HepG2 (cell line): ENCODE results near the gene ANKK1. TPM values are rescaled to one million over a fixed set of nuclear protein-coding genes. Genes with fewer than 3 reads are reported as not detected.

Experiments used
- ATAC-seq: fragments of 200-7000 bp; cut with Tn5 transposase; 3 replicates; pipeline ENCODE4 v1.9.1; 2020; ENCODE audit warnings: mild to moderate bottlenecking, moderate library complexity
- BruUV-seq: library from RNA; stranded (reverse); fragments of 400-500 nt; replicated peaks from 2 replicates; lab custom pipeline; 2021; lab: Mats Ljungman, UMichigan
- CTCF ChIA-PET: fragments of 300-600 bp; formaldehyde crosslinking; extraction: SDS; loops from one replicate; lab custom pipeline; 2021; ENCODE audit warnings: low total read pairs, inconsistent platforms, low intra/inter-chr PET ratio; lab: Yijun Ruan, JAX
- POLR2A ChIA-PET: fragments of 350-600 bp; sonication (Branson Sonifier 250); formaldehyde crosslinking; loops from one replicate; lab custom pipeline; 2020; ENCODE audit warnings: antibody characterized with exemption, inconsistent platforms; lab: Yijun Ruan, JAX
- DNase-seq: peaks from one replicate; pipeline ENCODE4 v3.0.0-alpha.2; 2015; ENCODE audit warnings: low spot score
- FAIRE-seq: peaks from 3 replicates; lab custom pipeline; 2011; peaks lifted over from hg19 to GRCh38; lab: Jason Lieb, UNC
- H2AFZ ChIP-seq: one replicate; pipeline ENCODE4 v1.6.1; 2011; ENCODE audit warnings: low read length, inconsistent platforms
- H3K27ac ChIP-seq: fragments of 300-600 bp; 3 replicates; pipeline ENCODE4 v1.8.0; 2011; ENCODE audit warnings: mixed run types, mild to moderate bottlenecking, mixed read lengths, low read length, inconsistent platforms; ENCODE audit not compliant: insufficient read depth; ENCODE audit errors: extremely low read length
- H3K27me3 ChIP-seq, 2 experiments: fragments of 200-600 bp in 1 of 2; 2 replicates in 1 of 2; 3 replicates in 1 of 2; pipeline versions ENCODE4 v1.6.0 to v1.8.0; 2011; ENCODE audit warnings: low read length in 2 of 2, mild to moderate bottlenecking in 2 of 2, moderate library complexity in 2 of 2, inconsistent platforms in 1 of 2; ENCODE audit not compliant: insufficient read depth in 2 of 2, control insufficient read depth in 1 of 2
- H3K36me3 ChIP-seq, 2 experiments: fragments of 200-600 bp in 1 of 2; replicated peaks in 1 of 2; 2 replicates in 1 of 2; 3 replicates in 1 of 2; pipeline versions ENCODE4 v1.5.1 to v1.8.0; 2011; ENCODE audit warnings: low read length in 2 of 2, inconsistent platforms in 1 of 2; ENCODE audit not compliant: insufficient read depth in 2 of 2, control insufficient read depth in 1 of 2
- H3K4me1 ChIP-seq: 2 replicates; pipeline ENCODE4 v1.5.1; 2012; ENCODE audit warnings: low read length, inconsistent platforms; ENCODE audit not compliant: insufficient read depth
- H3K4me2 ChIP-seq: 2 replicates; pipeline ENCODE4 v1.6.0; 2011; ENCODE audit warnings: low read depth, low read length, inconsistent platforms
- H3K4me3 ChIP-seq, 3 experiments: fragments of 200-600 bp in 1 of 3; sonication (generic), shearing (Covaris generic) in 1 of 3; replicated peaks in 1 of 3; 2 replicates each; pipeline ENCODE4 v1.5.1; 2011 to 2016; ENCODE audit warnings: low read length in 3 of 3, inconsistent platforms in 2 of 3, low read depth in 2 of 3, mild to moderate bottlenecking in 2 of 3, control low read depth in 1 of 3, mixed read lengths in 1 of 3; ENCODE audit not compliant: insufficient read depth in 1 of 3
- H3K79me2 ChIP-seq: one replicate; pipeline ENCODE4 v1.6.1; 2011; ENCODE audit warnings: low read length, inconsistent platforms; ENCODE audit not compliant: insufficient read depth
- H3K9ac ChIP-seq: 2 replicates; pipeline ENCODE4 v1.6.0; 2011; ENCODE audit warnings: mild to moderate bottlenecking, low read depth, low read length, inconsistent platforms; ENCODE audit not compliant: insufficient read depth
- H3K9me3 ChIP-seq: 2 replicates; pipeline ENCODE4 v1.5.1; 2012; ENCODE audit warnings: mild to moderate bottlenecking, low read length
- H4K20me1 ChIP-seq: 2 replicates; pipeline ENCODE4 v1.6.0; 2011; ENCODE audit warnings: inconsistent platforms, mild to moderate bottlenecking, low read length, moderate library complexity; ENCODE audit not compliant: insufficient read depth
- CBX1 ChIP-seq: IDR thresholded peaks from one replicate; pipeline ENCODE4 v1.6.1; 2016; ENCODE audit warnings: antibody characterized with exemption, low read depth
- DNMT1 ChIP-seq: sonication (generic); formaldehyde crosslinking; IDR thresholded peaks from 2 replicates; pipeline ENCODE4 v1.5.1; 2020; ENCODE audit warnings: mild to moderate bottlenecking, missing genetic modification reagents
- JUNB ChIP-seq: sonication (generic); formaldehyde crosslinking; IDR thresholded peaks from 2 replicates; pipeline ENCODE4 v1.8.0; 2022; ENCODE audit warnings: missing genetic modification reagents, mild to moderate bottlenecking, borderline replicate concordance
- PAXIP1 ChIP-seq: sonication (generic); formaldehyde crosslinking; conservative IDR thresholded peaks from 2 replicates; pipeline ENCODE4 v1.4.0; 2020; ENCODE audit warnings: mild to moderate bottlenecking, missing genetic modification reagents, moderate library complexity
- SAFB2 ChIP-seq: sonication (generic); formaldehyde crosslinking; IDR thresholded peaks from 2 replicates; pipeline ENCODE4 v1.5.1; 2020; ENCODE audit warnings: missing genetic modification reagents, low read depth, mild to moderate bottlenecking, borderline replicate concordance
- SIN3B ChIP-seq: fragments of 150-350 bp; IDR thresholded peaks from 2 replicates; pipeline ENCODE4 v1.6.1; 2014; ENCODE audit warnings: low read length
- TMF1 ChIP-seq: sonication (generic); formaldehyde crosslinking; IDR thresholded peaks from 2 replicates; pipeline ENCODE4 v1.8.1; 2022; ENCODE audit warnings: low read depth, missing genetic modification reagents
- ZBTB7B ChIP-seq: sonication (generic); formaldehyde crosslinking; IDR thresholded peaks from 2 replicates; pipeline ENCODE4 v1.4.0; 2020; ENCODE audit warnings: missing genetic modification reagents
- ZNF225 ChIP-seq: sonication (generic); formaldehyde crosslinking; IDR thresholded peaks from 2 replicates; pipeline ENCODE4 v1.4.0; 2020; ENCODE audit warnings: mild to moderate bottlenecking, missing genetic modification reagents
- ZNF280D ChIP-seq: sonication (generic); formaldehyde crosslinking; IDR thresholded peaks from 2 replicates; pipeline ENCODE4 v1.5.1; 2020; ENCODE audit warnings: mild to moderate bottlenecking, missing genetic modification reagents
- WGBS: methylation state at CpG from one replicate; pipeline ENCODE4 v1.1.6; 2017; ENCODE audit warnings: low lambda C conversion rate; 5-methylcytosine and 5-hydroxymethylcytosine counted together
- in situ Hi-C: cut with HindIII; loops from 2 replicates; pipeline ENCODE4 v1.10.0; 2017; ENCODE audit warnings: low pct_unique_long_range_greater_than_20kb; ENCODE audit not compliant: extremely low pct_ligation_motif_present
- intact Hi-C: fragments of 100-400 bp; cut with micrococcal nuclease; formaldehyde crosslinking; loops from one replicate; pipeline ENCODE4 v1.10.0; 2022; ENCODE audit not compliant: unreplicated experiment
- polyA plus RNA-seq, 8 experiments: library from polyadenylated mRNA; depleted of rRNA in 3 of 8; stranded (reverse) in 7 of 8; unstranded in 1 of 8; fragments of >200 nt; fragmentation: Illumina TruSeq in 4 of 8; extraction: Trizol in 4 of 8; gene quantifications; 2 replicates each; pipeline versions ENCODE4 v1.2.1 to v1.2.3, GENCODE V29; 2011 to 2016; ENCODE audit warnings: low read depth in 4 of 8, missing spikeins in 1 of 8, mixed read lengths in 1 of 8; ENCODE audit not compliant: insufficient read depth in 1 of 8
- total RNA-seq, 5 experiments: library from RNA; depleted of rRNA; stranded (reverse); fragments of >200 nt; fragmentation: Illumina TruSeq; extraction: Trizol; gene quantifications; 2 replicates each; pipeline ENCODE4 v1.2.3, GENCODE V29; 2016; ENCODE audit warnings: low read depth in 1 of 5
- TF ChIP-seq, protein P1 (sequence below): sonication (generic); formaldehyde crosslinking; IDR thresholded peaks from 2 replicates; pipeline ENCODE4 v1.4.0; 2020; ENCODE audit warnings: mild to moderate bottlenecking, missing genetic modification reagents

ANKK1 gene
- total and polyA plus RNA-seq, 2 of the 13 experiments (the other 11 are each of a cell fraction or from before 2014, with no cell fraction given): 0.04 to 0.22 TPM

DNA sequence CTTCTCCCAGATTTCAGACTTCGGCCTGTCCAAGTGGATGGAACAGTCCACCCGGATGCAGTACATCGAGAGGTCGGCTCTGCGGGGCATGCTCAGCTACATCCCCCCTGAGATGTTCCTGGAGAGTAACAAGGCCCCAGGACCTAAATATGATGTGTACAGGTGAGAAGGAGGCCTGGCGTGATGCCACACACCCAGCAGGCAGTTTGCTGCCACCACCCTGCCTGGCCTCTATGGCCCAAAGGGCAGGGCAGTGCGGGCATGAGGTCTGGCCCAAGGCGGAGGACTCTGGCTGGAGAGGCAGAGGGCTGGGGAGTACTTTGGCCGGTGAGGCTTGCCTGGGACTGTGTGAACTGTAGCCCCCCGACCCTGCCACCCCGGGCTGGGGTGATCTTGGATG is 7.3 kb downstream of the ANKK1 start (continued):
- no peak for TF ChIP-seq DNMT1
- TF ChIP-seq TMF1 (CRISPR knock-in tag): no peak
- TF ChIP-seq JUNB (CRISPR knock-in tag): no peak

DNA sequence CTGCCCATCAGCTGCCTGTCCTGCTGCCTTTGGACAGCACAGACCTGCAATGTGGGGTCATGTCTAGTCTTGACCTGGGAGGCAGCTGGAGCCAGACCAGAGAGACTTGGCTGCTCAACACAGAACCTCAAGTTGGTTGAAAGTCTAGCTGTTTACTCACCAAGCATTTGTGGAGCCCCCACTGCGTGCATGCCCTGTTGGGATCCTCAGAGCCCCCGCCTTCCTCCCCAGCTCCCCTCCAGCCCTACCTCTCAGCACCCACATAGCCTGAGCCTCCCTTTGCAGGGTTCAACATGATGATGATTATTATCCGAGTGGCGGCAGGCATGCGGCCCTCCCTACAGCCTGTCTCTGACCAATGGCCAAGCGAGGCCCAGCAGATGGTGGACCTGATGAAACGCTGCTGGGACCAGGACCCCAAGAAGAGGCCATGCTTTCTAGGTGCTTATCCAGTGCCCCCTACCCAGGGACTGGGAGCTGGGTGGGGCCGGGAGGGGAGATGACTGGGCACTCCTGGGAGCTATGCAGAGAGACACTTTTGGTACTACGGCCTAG is 8.3 kb downstream of the ANKK1 start:
- in situ Hi-C loops (no loop called here), intact Hi-C loops (no loop called here)
- no TSS peak for BruUV-seq
- FAIRE-seq (no peak), DNase-seq (no peak), ATAC-seq (no peak)
- Histone ChIP-seq H3K4me2 (no peak overlapping the region), H4K20me1 (no peaks in the 10 kb centered on the region), H3K36me3 (no peaks in the 10 kb centered on the region), H3K27me3 (peaks cover 2 to 15% of the 10 kb centered on the region in 2 experiments; a peak in 4 of 5 replicates), H3K4me1 (no peaks in the 10 kb centered on the region), H2AFZ (no peak overlapping the region), H3K9me3 (no peaks in the 10 kb centered on the region), H3K27ac (no peak overlapping the region), H3K4me3 (no peak overlapping the region), H3K9ac (no peak overlapping the region), H3K79me2 (no peaks in the 10 kb centered on the region)
- TF ChIP-seq ZBTB7B (no peak), ZNF280D (no peak), CBX1 (no peak), ZNF225 (CRISPR knock-in tag) (no peak), SAFB2 (no peak), SIN3B (no peak), PAXIP1 (CRISPR knock-in tag) (no peak)
- TF ChIP-seq, protein P1, sequence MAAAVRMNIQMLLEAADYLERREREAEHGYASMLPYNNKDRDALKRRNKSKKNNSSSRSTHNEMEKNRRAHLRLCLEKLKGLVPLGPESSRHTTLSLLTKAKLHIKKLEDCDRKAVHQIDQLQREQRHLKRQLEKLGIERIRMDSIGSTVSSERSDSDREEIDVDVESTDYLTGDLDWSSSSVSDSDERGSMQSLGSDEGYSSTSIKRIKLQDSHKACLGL (CRISPR knock-in tag): no peak
- 26% methylated on average over 7 of the region's 9 CpGs for WGBS
- ChIA-PET CTCF (no interaction called here), POLR2A (no interaction called here)
